NCI-H2171 (cell line): Measurements from ENCODE around the gene PRDX5.

Experiments used
- DNase-seq: peaks from one replicate; lab custom pipeline; 2025; lab: John Stamatoyannopoulos, UW

Gene PRDX5

GRCh38 chr11:64317961-64318765 lies at the start of gene PRDX5:
PRDX5 (plus strand) TSS chr11:64318121; CDS start chr11:64318216, 95 bp downstream.
- DNase-seq, result peak; percentile 94

GRCh38 chr11:64268893-64269539 lies 48.9 kb upstream of the PRDX5 start:
- DNase-seq, result no peak

GRCh38 chr11:64269540-64270220 lies 48.2 kb upstream of the PRDX5 start:
- peak; percentile 98 for DNase-seq

GRCh38 chr11:64275031-64275800 lies 42.7 kb upstream of the PRDX5 start:
- no peak for DNase-seq

GRCh38 chr11:64275841-64276240 lies 42.1 kb upstream of the PRDX5 start:
- DNase-seq, result no peak

GRCh38 chr11:64276653-64277431 lies 41.1 kb upstream of the PRDX5 start:
- no peak for DNase-seq

- no peak for DNase-seq
Observed at GRCh38 chr11:64278576-64279190, 39.2 kb upstream of the PRDX5 start.

GRCh38 chr11:64281957-64282770 lies 35.8 kb upstream of the PRDX5 start:
- DNase-seq, result no peak

GRCh38 chr11:64283092-64283491 lies 34.8 kb upstream of the PRDX5 start:
- no peak for DNase-seq

- DNase-seq, result peak; percentile 95
Observed at GRCh38 chr11:64284048-64284961, 33.6 kb upstream of the PRDX5 start, which contains the start of gene BAD. BAD (minus strand) TSS chr11:64284665; CDS start chr11:64284368, 297 bp downstream.

- peak; percentile 77 for DNase-seq
Observed at GRCh38 chr11:64284962-64285884, 32.7 kb upstream of the PRDX5 start, which contains the start of gene GPR137. GPR137 (plus strand) TSS chr11:64285848; CDS start chr11:64286525, 677 bp downstream.

- peak; percentile 37 for DNase-seq
Observed at GRCh38 chr11:64285885-64286800, 31.8 kb upstream of the PRDX5 start.

GRCh38 chr11:64286801-64287159 lies 31.1 kb upstream of the PRDX5 start:
- no peak for DNase-seq

GRCh38 chr11:64287676-64288352 lies 30.1 kb upstream of the PRDX5 start:
- no peak for DNase-seq

- DNase-seq, result no peak
Observed at GRCh38 chr11:64288353-64288750, 29.6 kb upstream of the PRDX5 start.

GRCh38 chr11:64289002-64289564 lies 28.8 kb upstream of the PRDX5 start:
- DNase-seq, result no peak
